ENCODE measurements around the gene DNAI2.

DNAI2 gene

GRCh38 chr17:74343121-74343520 lies 69.1 kb downstream of the DNAI2 start:
- DNase-seq, result no peak

GRCh38 chr17:74343526-74344284 lies 69.7 kb downstream of the DNAI2 start:
- DNase-seq, result no peak

GRCh38 chr17:74344658-74345057 lies 70.6 kb downstream of the DNAI2 start:
- DNase-seq, result no peak

- DNase-seq, result no peak
Observed at GRCh38 chr17:74345433-74346241, 71.6 kb downstream of the DNAI2 start.

- no peak for DNase-seq
Observed at GRCh38 chr17:74347646-74348045, 73.6 kb downstream of the DNAI2 start.

GRCh38 chr17:74349120-74349519 lies 75.1 kb downstream of the DNAI2 start:
- no peak for DNase-seq

- DNase-seq, result no peak
Observed at GRCh38 chr17:74350486-74350885, 76.5 kb downstream of the DNAI2 start.

GRCh38 chr17:74351552-74352210 lies 77.6 kb downstream of the DNAI2 start:
- no peak for DNase-seq

- no peak for DNase-seq
Observed at GRCh38 chr17:74353446-74354060, 79.5 kb downstream of the DNAI2 start.

GRCh38 chr17:74354123-74354522 lies 80.1 kb downstream of the DNAI2 start:
- DNase-seq, result peak; percentile 79

GRCh38 chr17:74354561-74354960 lies 80.5 kb downstream of the DNAI2 start:
- DNase-seq, result no peak

GRCh38 chr17:74355065-74355464 lies 81.0 kb downstream of the DNAI2 start:
- DNase-seq, result no peak

GRCh38 chr17:74356646-74357465 lies 82.8 kb downstream of the DNAI2 start:
- DNase-seq, result peak; percentile 12

GRCh38 chr17:74357466-74357809 lies 83.4 kb downstream of the DNAI2 start:
- no peak for DNase-seq

- no peak for DNase-seq
Observed at GRCh38 chr17:74358697-74359096, 84.7 kb downstream of the DNAI2 start.

- no peak for DNase-seq
Observed at GRCh38 chr17:74359916-74360315, 85.9 kb downstream of the DNAI2 start.

GRCh38 chr17:74360899-74361229 lies 86.8 kb downstream of the DNAI2 start:
- no peak for DNase-seq

GRCh38 chr17:74361230-74362068 lies 87.4 kb downstream of the DNAI2 start, which contains the start of gene BTBD17:
TSS of gene BTBD17 (minus strand) at chr17:74361868. CDS start at chr17:74361819, 49 bp downstream.
- DNase-seq, result peak; percentile 46

GRCh38 chr17:74362069-74362405 lies 88.0 kb downstream of the DNAI2 start:
- no peak for DNase-seq

- DNase-seq, result no peak
Observed at GRCh38 chr17:74362810-74363498, 88.9 kb downstream of the DNAI2 start.
